GM12864 (cell line): ENCODE measurements around the gene HCCS.

Experiments
- DNase-seq: peaks from one replicate; pipeline ENCODE4 v3.0.0-alpha.2; 2011; ENCODE audit warnings: low read depth
- H3K4me3 ChIP-seq: 2 replicates; pipeline ENCODE4 v1.5.1; 2011; ENCODE audit warnings: mild to moderate bottlenecking, low read depth, low read length, control low read depth
- TF ChIP-seq, protein P1 (sequence below): IDR thresholded peaks from 2 replicates; pipeline ENCODE4 v1.5.1; 2011; ENCODE audit warnings: low read depth, mild to moderate bottlenecking, moderate library complexity, low read length, control low read depth, inconsistent platforms; ENCODE audit errors: missing control alignments

The HCCS gene

DNA sequence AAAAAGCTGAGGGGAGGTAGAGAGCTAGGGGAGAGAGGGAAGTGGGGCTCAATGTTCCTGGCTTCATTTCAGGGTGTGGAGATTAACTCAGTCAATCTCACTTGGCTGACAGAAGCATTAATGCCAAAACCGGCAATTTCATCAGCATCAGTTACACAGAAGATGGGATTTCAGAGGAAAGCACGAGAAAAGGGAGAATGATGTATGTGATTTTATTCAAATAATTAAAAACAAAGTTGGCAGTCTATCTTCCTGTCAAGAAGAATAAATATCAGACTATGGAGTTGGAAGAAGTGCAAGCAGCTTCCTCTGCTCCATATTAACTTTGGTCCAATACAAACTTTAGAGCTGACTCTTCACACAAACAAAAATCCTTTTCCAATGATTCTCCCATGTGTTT is 29.6 kb upstream of the HCCS start:
- TF ChIP-seq, protein P1, sequence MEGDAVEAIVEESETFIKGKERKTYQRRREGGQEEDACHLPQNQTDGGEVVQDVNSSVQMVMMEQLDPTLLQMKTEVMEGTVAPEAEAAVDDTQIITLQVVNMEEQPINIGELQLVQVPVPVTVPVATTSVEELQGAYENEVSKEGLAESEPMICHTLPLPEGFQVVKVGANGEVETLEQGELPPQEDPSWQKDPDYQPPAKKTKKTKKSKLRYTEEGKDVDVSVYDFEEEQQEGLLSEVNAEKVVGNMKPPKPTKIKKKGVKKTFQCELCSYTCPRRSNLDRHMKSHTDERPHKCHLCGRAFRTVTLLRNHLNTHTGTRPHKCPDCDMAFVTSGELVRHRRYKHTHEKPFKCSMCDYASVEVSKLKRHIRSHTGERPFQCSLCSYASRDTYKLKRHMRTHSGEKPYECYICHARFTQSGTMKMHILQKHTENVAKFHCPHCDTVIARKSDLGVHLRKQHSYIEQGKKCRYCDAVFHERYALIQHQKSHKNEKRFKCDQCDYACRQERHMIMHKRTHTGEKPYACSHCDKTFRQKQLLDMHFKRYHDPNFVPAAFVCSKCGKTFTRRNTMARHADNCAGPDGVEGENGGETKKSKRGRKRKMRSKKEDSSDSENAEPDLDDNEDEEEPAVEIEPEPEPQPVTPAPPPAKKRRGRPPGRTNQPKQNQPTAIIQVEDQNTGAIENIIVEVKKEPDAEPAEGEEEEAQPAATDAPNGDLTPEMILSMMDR: no peak
- H3K4me3 ChIP-seq: no peak overlapping the region
- DNase-seq: no peak

DNA sequence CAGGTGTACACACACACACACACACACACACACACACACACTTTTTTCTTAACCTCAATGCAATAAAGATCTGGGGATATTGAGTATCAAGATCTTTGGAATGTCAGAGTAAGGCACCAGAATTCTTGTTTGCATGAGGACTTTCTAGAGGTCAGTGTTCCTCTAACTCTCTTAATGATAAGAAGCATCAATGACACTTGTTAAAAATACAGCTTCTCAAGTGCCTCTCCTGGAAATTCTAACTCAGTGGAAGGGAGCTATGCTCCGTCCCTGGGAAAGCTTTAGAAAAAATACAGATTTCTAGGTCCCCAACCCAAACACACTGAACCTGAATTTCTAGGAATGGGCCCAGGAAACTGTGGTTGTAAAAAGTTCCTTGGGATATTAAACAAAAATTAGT is 25.8 kb upstream of the HCCS start:
- TF ChIP-seq, protein P1: no peak
- no peak for DNase-seq
- no peak overlapping the region for H3K4me3 ChIP-seq

DNA sequence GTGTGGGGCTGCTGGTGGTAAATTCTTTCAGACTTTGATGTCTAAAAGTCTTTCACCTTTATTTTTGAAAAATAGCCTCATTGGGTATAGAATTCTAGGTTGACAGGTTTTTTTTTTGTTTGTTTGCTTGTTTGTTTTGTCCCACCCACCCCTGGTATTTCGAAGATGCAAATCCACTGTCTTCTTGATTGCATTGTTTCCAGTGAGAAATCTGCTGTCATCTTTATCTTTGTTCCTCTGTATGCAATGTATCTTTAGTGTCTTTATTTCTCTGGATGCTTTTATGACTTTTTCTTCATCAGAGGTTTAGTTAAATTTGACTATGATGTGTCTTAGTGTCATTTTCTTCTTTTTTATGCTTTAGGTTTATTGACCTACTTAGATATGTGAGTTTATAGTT is 21.3 kb upstream of the HCCS start:
- no peak overlapping the region for H3K4me3 ChIP-seq
- TF ChIP-seq, protein P1: no peak
- no peak for DNase-seq

DNA sequence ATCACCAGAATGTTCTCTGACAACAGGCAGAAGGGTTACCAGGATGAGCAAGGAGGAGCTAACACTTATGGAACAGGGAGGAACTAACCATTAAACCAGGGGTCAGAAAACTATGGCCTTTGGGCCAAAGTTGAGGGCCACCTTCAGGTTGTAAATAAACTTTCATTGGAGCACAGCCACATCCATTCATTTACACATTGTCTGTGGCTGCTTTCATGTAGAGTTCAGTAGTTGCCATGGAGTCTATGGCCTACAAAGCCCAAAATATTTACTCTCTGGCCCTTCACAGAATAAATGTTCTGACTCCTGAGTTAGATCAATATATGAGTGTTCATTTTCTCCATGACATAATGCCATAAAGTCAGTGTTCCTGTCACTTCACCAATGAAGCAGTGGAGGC is 13.2 kb upstream of the HCCS start:
- no peak for DNase-seq
- H3K4me3 ChIP-seq: no peak overlapping the region
- TF ChIP-seq, protein P1: no peak

DNA sequence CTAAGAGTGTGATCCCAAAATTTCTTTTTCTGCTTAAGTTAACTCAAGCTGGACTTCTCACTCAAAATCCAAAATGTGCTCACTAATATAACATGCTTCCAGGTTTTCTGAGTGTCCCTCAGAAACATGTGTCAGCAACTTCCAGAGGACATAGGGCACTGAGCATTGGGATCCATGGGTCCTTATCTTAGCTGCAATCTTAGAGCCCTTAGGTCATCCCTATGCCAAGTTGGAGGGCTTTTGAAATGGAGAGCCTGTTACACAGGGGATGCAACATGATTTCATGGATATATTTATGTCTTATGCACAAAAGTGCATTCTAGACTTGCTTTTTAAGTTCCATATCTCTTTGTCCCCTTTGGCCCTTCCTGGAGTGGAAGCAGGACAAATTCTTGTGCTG is 11.7 kb upstream of the HCCS start:
- H3K4me3 ChIP-seq: no peak overlapping the region
- no peak for DNase-seq
- TF ChIP-seq, protein P1: no peak

DNA sequence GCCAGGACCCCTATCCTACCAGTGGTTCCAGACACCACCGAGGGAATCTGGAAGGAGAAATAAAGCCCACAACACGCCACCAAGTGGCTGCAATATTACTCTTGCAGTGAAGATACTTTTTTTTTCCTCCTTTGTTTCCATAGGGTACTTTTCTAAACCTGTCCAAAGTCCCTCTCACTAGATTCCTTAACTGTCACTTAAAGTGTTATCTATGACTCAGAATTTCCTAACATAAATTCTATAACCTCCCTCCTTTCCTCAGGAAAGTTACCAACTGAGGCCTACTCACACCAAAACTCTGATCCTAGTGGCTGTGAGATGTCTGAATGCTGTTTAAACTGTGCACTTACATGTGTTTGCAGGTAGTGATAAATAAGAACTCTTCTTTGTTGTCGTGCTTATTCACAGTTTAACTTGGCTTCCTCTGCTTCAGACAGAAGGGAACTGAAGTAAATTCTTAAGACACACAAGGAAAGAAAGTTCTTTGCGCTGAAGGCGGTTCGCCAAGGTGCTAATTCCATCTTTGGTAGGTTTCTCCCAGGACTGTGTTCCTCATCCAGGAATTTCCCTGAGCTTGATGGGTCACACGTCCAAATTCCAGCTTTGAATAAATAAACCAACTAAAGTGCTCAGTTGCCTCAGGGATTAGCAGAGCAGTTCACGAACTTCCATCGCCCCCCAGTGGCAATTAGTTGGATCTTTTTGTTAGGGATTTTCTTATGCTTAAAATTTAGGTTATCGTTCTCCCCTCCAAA is 10.7 kb upstream of the HCCS start:
- DNase-seq: no peak
- no peak overlapping the region for H3K4me3 ChIP-seq
- TF ChIP-seq, protein P1: peak; percentile 19

DNA sequence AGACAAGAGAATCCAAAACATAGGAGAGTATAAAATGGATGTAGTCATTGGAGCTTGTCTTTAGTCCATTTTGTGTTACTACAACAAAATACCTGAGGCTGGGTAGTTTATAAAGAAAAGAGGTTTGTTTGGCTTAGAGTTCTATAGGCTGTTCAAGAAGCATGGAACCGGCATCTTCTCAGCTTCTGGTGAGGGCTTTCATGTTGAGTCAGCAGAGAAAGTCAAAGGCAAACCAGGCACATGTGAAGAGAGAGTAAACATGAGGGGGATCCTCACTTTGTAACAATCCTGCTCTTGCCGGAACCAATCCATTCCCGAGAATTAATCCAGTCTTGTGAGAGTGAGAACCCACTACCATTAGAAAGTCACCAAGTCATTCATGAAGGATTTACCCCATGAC is 8.1 kb upstream of the HCCS start:
- no peak overlapping the region for H3K4me3 ChIP-seq
- no peak for DNase-seq
- TF ChIP-seq, protein P1: no peak
